Keratinocyte (primary cell): ENCODE results near the gene COL8A1.

Source experiments
- EZH2 ChIP-seq: IDR thresholded peaks from one replicate; pipeline ENCODE4 v1.6.1; 2012; ENCODE audit warnings: inconsistent platforms, mild to moderate bottlenecking, low read length, moderate library complexity
- TF ChIP-seq, protein P1 (sequence below), 3 experiments: IDR thresholded peaks in 1 of 3; conservative IDR thresholded peaks in 1 of 3; optimal IDR thresholded peaks in 1 of 3; 2 replicates in 2 of 3; 3 replicates in 1 of 3; pipeline versions ENCODE3 to v1.5.1; 2011; ENCODE audit warnings: low read length in 3 of 3, mild to moderate bottlenecking in 3 of 3, moderate library complexity in 2 of 3, control low read depth in 1 of 3, inconsistent platforms in 1 of 3; ENCODE audit not compliant: insufficient read depth in 2 of 3; ENCODE audit errors: extremely low read depth in 1 of 3

- TF ChIP-seq, protein P1, sequence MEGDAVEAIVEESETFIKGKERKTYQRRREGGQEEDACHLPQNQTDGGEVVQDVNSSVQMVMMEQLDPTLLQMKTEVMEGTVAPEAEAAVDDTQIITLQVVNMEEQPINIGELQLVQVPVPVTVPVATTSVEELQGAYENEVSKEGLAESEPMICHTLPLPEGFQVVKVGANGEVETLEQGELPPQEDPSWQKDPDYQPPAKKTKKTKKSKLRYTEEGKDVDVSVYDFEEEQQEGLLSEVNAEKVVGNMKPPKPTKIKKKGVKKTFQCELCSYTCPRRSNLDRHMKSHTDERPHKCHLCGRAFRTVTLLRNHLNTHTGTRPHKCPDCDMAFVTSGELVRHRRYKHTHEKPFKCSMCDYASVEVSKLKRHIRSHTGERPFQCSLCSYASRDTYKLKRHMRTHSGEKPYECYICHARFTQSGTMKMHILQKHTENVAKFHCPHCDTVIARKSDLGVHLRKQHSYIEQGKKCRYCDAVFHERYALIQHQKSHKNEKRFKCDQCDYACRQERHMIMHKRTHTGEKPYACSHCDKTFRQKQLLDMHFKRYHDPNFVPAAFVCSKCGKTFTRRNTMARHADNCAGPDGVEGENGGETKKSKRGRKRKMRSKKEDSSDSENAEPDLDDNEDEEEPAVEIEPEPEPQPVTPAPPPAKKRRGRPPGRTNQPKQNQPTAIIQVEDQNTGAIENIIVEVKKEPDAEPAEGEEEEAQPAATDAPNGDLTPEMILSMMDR (optimal IDR thresholded peaks at IDR 0.05 in 1 of 3, IDR thresholded peaks at IDR 0.05 in 1 of 3, conservative IDR thresholded peaks at IDR 0.05 in 1 of 3; ENCODE audit: extremely low read depth in 1 of 3, insufficient read depth in 2 of 3, low read length in 3 of 3) = no peak
- no peak for TF ChIP-seq EZH2
Observed at GRCh38 chr3:99783011-99783573, 144.7 kb downstream of the COL8A1 start.
